Central memory CD4-positive, alpha-beta T cell (primary cell): Measurements from ENCODE around the gene ACTN1.

ENCODE experiments used
- DNase-seq: peaks from one replicate; pipeline ENCODE4 v3.0.0; 2022

ACTN1 gene

DNA sequence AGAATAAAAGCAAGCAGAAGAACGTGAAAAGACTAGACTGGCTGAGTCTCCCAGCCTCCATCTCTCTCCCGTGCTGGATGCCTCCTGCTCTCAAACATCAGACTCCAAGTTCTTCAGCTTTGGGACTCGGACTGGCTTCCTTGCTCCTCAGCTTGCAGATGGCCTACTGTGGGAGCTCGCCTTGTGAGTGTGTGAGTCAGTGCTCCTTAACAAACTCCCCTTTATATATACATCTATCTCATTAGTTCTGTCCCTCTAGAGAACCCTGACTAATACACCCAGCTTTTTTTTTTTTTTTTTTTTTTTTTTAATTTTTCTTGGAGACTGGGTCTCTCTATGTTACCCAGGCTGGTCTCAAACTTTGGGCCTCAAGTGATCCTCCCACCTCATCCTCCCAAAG lies 46.9 kb downstream of the ACTN1 start:
- no peak for DNase-seq

DNA sequence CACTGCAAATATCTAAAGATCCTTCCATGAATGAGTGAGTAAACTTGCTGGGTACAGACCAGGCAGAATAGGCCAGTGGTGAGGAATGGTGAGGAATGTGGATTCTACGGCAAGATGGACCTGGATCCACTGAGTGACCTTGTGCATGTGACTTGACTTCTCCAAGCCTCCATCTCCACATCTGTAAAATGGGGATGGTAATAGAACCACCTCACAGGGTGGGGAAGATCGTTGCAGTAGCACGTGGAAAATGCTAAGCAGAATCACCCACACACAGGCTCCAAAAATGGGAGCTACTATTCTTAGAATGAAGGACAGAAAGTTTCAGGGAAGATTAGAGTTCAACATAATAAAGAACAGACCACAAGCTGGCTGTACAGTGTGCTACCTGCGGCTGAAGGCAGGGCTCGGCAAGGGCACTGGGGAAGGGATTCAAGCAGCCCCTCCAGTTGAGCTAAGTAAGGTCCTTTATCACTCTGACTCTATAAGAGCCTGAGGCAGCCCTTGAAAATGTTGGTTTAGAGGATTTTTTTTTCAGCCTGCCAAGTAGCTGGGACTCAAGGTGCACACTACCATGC lies 47.5 kb downstream of the ACTN1 start:
- no peak for DNase-seq

DNA sequence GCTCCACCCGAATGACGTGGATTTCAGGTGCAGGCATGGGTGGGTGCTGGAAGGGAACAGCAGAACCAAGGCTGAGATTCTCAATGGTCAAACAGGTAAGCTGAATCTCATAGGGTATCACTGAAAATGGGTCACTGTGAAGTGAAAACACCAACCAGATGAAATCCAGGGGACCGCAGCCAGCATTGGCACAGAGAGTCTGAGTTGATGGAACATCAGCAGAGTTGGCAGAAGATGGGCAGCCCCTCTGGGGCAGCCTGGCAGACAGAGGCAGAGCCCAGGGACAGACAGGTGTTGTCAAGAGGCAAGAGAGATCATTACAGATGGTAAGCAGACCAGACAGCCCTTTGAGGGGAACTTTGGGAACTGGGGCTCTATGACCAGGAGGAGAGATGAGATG lies 48.0 kb downstream of the ACTN1 start:
- no peak for DNase-seq

DNA sequence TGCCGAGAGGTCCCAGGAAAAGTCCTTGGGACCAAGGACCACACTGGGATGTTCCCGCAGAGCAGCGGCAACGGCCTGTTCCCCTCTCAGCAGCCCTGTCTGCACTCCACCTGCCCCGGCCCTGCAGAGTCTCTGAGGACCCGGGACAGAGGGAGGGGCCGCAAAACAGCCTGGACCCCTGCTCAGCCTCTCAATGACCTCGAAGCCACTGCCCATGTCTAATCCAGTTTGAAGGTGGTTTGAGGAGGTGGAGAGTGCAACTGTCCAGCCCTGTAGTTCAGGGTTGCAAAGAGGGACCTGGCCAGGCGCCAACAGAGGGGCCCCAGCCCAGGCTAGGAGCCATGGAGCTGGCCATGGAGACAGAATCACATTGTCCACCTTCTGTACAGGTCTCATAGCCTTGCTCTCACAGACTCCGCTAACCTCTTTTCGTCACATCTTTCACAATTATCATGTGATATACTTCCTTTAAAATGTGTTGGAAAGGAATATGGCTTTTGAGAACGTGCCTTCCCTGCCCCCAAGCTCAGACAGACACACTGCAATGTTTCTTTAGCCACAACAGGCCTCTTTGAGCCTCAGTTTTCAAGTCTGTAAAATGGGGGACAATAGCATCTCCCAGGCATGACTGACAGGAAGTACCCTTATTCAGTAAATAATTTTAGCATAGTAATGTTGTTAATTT lies 49.3 kb downstream of the ACTN1 start:
- DNase-seq, result no peak

DNA sequence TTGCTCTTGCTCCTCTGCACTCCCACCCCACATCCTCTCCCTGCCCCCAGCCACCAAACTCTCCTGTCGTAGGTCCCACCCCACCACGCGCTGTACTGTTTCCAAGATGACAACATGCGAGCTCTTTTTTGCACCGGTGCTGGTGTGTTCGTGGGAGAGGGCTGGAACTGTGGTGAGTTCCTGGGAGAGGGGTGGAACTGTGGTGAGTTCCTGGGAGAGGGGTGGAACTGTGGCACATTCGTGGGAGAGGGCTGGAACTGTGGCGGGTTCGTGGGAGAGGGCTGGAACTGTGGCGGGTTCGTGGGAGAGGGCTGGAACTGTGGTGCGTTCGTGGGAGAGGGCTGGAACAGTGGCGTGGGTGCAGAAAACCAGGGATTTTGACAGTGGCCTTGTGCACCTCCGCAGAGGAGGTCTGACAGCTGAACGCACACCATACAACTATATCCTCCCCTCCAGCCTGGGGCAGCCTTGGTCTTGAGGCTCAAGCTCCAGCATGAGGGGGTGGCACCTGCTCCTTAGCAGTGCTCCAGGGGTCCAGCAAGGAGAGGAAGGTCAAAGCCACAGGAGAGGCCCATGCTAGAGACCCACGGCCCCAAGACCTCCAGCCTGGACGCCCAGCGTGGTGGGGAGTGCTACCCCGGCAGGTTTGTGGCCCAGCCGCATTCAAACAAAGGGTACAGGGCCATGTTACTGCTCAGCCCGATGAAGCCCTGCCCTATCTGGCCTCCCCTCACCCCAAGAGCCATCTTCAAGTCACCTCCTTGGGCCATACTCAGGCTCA lies 50.1 kb downstream of the ACTN1 start:
- no peak for DNase-seq

GRCh38 chr14:68927956-68928675 lies 51.0 kb downstream of the ACTN1 start:
- no peak for DNase-seq

DNA sequence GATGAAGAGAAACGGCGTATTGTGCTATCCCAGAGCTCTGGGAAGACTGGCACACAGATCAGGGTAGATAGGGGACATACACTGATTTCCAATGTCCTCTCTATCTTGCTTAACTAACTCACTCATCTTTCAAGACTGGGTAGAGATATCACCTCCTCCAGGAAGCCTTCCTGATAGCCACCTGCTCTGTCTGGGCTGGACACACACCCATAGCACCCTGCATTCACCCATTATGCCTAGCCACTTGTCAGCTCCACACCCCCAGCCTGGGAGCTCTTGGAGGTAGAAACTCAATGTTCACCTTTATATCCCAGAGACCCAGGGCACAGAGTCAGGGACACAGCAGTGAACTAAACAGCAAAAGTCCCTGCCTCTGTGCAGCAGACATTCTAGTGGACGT lies 52.0 kb downstream of the ACTN1 start:
- DNase-seq, result no peak

DNA sequence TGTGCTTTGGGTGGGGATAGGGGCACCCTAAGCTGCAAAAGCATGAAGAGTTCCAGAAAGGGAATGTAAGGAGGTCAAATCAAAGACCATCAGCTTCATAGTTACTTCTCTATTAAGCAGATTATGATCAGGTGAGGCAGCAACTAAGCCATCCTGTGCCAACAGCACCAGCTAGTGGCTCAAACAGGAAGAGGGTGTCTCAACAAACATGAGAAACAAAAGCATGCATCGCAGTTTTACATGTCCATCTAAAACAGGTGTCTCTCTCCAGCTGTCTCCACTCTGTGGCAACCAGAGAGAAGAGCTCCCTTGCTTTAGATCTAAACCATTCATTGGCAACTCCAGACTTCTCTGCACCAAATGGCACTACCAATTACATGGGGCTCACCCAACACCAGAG lies 52.9 kb downstream of the ACTN1 start:
- DNase-seq, result no peak

DNA sequence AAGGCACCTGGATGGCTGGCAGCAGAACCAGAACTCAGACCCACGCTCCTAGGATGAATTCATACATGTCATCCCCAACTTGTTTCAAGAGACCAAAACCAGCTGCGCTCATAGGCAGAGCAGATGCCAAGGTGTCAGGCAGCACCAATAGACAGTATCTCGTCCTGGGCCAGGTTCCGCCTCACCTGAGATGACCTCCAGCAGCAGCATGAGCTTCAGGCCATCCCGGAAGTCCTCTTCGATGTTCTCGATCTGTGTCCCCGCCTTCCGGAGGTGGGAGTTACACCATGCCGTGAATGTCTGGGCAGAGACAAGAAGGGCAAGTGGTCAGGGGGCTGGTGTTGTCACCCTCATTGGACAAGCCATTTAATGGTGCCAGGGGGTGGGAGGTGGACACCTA lies 53.7 kb downstream of the ACTN1 start:
- DNase-seq, result no peak

DNA sequence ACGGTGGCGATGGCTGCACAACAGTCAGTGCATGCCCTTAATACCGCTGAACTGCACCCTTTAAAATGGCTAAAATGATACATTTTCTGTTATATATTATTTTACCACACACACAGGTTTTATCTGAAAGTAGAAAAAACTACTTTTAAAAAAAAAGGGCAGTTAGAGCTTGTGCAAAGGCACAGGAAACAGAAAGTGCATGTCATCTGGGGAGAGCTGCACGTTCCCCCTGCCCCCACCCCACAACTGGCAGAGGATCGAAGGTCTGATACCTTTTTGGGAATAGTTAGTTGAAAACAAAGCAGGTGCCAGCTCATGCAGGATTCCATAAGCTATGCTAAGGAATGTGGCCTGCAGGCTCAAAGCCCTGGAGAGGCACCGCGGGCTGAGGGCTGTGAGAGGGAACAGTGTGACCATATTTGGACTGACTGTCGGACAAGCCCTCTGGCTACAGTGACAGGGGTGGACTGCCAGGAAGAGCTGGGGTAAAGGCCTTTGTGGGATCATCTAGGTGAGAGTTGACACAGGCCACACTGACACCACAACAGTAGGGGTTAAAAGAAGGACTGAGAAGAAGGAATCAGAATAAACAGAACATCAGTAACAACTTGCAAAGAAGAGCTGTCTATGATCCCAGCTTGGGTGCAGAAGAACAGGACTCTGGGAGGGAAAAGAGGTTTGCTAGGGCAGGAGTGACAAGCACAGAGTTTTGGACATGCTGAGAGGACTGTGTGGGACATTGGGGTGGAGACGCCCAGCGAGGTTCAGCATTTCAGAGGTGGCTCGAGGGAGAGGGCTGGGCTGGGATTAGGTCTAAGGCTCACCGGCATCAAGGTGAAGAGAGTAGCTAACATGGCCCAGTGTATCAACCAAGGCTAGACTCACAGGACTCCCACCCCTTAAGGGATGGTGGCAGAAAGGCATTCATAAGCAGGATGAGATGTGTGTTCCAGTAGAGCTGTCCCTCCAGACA lies 54.6 kb downstream of the ACTN1 start:
- no peak for DNase-seq

DNA sequence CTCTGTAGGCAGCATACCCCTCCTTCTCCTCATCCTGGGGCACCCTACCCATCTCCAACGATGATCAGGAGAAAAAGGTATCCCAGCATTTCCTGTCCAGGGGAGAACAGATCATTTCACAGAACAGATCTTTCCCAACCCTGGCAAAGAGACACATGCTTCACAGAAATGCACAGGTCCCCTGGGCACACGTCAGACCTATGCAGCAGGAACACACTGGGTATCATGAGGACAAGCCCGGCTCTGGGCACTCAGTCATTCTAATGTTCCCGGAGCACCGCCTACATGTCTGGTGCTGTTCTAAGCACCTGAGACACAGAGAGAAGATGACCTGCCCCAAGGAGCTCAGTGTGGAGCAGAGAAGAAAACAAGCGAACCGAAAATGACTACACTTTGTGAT lies 56.2 kb downstream of the ACTN1 start:
- DNase-seq, result no peak

GRCh38 chr14:68922201-68922621 lies 56.9 kb downstream of the ACTN1 start:
- no peak for DNase-seq

- no peak for DNase-seq
These were observed 57.4 kb downstream of the ACTN1 start for GRCh38 chr14:68921666-68922065.

DNA sequence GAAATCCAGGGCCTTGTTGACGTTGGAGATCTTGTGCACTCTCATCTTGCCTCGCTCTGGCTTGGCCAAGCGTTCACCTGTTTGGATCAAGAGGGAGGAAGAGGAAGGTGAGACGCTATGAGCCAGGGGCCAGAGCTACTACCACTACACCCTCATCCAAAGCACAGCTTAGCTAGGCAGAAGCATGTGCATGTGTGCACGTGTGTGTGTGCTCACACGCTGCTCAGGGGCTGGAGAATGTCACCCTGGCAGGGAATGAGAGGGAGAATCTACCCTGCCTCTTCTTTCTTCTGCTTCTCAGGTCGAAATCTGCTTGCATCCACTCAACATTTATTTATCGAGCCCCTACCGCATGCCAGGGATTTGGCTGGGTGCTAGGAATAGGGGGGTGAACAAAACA lies 58.1 kb downstream of the ACTN1 start:
- DNase-seq, result no peak

DNA sequence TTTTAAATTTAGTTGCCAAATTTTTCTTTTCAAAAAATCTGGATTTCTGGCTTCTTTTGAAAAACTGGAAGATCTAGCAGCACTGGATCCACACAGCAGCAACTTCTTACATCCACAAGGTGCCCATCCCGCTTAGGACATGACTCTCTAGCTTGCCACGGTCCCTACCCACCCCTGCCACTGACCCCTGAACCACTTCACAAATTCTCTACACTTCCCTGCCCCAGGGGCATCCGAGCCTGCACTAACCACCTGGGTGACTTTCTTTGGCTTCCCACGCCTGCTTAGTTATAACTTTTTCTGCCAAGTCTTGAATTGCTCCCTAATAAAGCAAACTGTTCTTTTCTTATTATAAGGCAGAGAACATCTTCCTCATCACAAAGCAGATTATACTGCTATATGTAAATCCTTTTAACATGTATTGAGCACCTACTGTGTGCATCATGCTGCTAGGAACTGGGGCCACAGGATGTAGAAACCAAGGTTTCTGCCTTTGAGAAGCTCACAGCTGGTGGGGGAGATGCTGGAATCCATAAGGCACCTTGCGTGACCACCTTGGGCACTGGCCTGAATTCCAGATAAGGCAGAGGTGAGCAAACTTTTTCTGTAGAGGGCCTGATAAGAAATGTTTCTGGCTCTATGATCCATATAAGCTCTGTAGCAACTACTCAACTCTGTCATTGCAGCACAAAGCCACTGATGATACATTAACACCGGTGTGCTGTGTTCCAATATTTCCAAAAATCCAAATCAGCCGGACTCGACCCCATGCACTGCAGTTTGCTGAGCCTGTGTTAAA lies 59.8 kb downstream of the ACTN1 start:
- DNase-seq, result no peak

DNA sequence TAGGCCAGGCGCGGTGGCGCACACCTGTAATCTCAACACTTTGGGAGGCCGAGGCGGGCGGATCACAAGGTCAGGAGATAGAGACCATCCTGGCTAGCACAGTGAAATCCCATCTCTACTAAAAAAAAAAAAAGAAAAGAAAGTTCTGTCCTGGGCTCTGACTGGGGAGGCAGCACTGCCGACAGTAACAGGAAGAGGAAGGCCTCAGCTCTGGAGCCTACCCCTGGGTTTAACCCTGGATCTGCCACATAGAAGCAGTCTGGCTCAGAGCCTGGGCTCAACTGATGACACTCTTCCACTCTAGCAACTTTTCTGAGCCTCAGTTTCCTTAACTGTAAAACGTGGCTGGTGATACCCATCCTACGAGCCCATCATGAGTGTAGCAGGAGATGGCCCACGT lies 60.5 kb downstream of the ACTN1 start:
- DNase-seq, result no peak

DNA sequence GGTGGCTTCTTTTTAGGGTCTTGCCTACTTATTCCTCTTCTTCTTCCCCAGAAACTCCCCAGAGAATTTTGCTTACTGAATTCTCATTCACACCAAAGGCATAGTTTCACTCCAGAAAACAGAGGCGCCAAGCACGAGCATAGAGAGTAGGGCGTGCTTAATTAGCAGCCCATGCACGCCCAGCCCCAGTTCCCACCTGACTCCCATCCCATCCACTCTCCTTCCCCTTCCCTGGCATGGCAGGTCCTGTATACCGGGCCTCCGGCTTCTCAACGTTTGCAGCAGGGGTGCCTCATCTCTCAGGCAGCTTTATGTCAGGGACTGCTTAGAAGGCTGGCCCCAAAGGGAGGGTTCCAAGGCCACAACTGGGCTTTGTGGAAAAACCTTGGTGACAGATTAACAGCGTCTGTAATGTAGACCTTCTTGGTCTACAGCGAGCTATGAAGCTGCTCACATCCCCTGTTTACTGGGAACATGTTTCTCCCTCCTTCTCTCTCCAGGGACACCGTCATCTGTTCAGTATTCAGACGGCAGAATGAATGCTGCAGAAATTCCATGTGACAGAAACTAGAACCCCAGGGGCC lies 62.7 kb downstream of the ACTN1 start:
- no peak for DNase-seq

DNA sequence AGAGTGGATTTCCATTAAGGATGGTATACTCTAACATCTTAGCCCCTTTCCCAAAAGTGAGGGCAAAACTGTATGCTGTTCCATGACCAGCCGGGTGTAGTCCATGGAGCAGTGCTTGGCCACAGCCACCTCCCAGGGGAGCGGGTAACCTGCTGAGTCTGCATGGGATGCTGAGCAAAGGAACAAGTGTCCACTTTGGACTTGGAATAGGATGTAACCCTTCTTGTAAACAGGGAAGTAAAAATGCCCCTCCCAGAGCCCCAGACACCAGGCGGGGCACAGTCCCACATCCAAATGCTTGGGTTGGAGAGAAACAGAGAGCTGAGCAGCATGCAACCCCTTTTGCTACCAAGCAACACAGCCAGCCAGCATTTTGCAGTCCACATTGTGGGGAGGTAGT lies 65.6 kb downstream of the ACTN1 start:
- DNase-seq, result no peak

DNA sequence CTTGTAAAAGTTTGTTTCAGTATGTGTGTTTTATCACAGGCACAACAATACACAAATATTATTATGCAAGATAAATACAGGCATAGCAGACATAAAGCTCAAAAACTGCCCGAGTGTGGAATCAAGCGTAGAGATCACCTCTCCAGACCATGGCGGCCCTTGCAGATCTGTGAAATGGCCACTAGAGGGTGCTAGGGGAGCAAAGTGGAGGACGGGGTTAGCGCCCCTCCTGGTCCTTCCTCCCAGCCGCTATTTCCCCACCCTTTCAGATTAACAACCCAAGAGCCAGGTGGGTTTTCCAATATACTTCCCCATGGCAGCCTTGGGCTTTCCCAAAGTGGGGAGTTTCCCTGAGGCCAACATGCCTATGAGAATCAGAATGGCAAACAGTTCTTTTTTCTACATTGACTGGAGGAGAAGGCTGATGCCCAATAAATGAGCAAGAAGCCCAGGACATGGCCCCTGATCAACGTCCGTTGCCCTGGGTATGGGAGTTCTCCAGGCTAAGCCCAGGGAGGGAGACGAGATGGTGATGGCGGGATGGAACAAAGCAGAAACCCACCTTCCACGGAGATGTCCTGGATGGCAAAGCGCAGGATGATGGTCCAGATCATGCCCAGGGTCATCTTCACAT lies 67.4 kb downstream of the ACTN1 start:
- peak; percentile 70 for DNase-seq

- no peak for DNase-seq
These were observed 68.6 kb downstream of the ACTN1 start for GRCh38 chr14:68910540-68910939.

DNA sequence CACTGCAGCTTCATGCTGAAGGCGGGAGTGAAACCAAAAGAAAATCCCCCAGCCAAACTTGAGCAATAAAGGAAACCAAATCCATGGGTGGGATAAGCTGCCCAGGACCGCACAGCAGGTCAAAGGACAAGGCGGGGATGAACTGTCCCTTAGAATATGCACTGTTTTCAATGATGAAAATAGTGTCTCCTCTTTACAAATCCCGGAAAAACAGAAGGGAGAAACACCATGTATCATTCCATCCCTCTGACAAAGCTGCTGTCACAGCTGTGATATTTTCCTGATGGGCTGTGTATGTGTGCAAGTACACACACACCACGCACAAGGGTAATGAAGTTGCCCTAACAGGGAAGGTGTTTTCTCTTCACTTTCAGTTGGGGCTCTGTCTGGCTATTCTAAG lies 70.3 kb downstream of the ACTN1 start:
- DNase-seq, result no peak
